AG04450 (cell line): Measurements from ENCODE around the gene UNC5C. TPM values are rescaled to one million over a fixed set of nuclear protein-coding genes. Genes with fewer than 3 reads are reported as not detected.

Experiments used
- CTCF ChIA-PET: fragments of 300-600, 350-600 bp; formaldehyde crosslinking; extraction: SDS; loops from one replicate; lab custom pipeline; 2022; ENCODE audit warnings: antibody characterized with exemption, inconsistent platforms; lab: Charles Lee
- POLR2A ChIA-PET: fragments of 350-600 bp; formaldehyde crosslinking; extraction: SDS; loops from one replicate; lab custom pipeline; 2021; ENCODE audit warnings: antibody characterized with exemption, inconsistent platforms; lab: Yijun Ruan, JAX
- DNase-seq: peaks from one replicate; pipeline ENCODE4 v3.0.0-alpha.2; 2011; ENCODE audit warnings: low read depth, low spot score
- H3K27ac ChIP-seq: one replicate; pipeline ENCODE4 v1.5.1; 2012; ENCODE audit warnings: low read depth, low read length, control low read depth
- H3K27me3 ChIP-seq: one replicate; pipeline ENCODE4 v1.6.0; 2012; ENCODE audit warnings: low read length; ENCODE audit not compliant: control insufficient read depth, insufficient read depth
- H3K4me3 ChIP-seq: 2 replicates; pipeline ENCODE4 v1.5.1; 2011; ENCODE audit warnings: mild to moderate bottlenecking, low read depth, low read length, control low read depth
- H3K9me3 ChIP-seq: 2 replicates; pipeline ENCODE4 v1.5.1; 2012; ENCODE audit warnings: low read length; ENCODE audit not compliant: control insufficient read depth, insufficient read depth
- polyA plus RNA-seq: library from polyadenylated mRNA; depleted of rRNA; stranded (reverse); fragments of >200 nt; gene quantifications from 2 replicates; pipeline ENCODE4 v1.2.3, GENCODE V29; 2011
- TF ChIP-seq, protein P1 (sequence below): IDR thresholded peaks from 2 replicates; pipeline ENCODE4 v1.5.1; 2011; ENCODE audit warnings: low read depth, low read length, control low read depth, inconsistent platforms

Gene UNC5C
- polyA plus RNA-seq, 1 experiment, result 0.07 TPM

DNA sequence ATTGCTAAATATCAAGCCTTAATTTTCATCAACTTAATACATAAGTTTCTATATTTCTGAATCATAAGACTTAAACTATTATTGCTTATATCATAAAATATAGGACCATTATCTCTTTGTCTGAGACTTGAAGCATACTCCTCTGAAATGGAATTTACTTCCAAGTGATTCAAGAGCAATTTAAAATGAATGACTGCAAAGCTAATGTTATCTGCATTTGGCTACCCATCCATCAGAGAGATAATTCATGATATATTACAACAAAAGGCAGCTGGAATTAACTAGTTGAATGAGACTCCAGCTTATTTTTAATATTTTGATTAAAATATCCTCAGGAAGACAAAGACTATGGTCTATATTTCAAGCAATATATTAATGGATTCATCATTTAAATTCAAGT lies 208.6 kb downstream of the UNC5C start:
- Histone ChIP-seq H3K4me3 (no peak overlapping the region), H3K27ac (no peak overlapping the region), H3K27me3 (no peaks in the 10 kb centered on the region), H3K9me3 (no peaks in the 10 kb centered on the region)
- DNase-seq, result no peak
- TF ChIP-seq, protein P1, sequence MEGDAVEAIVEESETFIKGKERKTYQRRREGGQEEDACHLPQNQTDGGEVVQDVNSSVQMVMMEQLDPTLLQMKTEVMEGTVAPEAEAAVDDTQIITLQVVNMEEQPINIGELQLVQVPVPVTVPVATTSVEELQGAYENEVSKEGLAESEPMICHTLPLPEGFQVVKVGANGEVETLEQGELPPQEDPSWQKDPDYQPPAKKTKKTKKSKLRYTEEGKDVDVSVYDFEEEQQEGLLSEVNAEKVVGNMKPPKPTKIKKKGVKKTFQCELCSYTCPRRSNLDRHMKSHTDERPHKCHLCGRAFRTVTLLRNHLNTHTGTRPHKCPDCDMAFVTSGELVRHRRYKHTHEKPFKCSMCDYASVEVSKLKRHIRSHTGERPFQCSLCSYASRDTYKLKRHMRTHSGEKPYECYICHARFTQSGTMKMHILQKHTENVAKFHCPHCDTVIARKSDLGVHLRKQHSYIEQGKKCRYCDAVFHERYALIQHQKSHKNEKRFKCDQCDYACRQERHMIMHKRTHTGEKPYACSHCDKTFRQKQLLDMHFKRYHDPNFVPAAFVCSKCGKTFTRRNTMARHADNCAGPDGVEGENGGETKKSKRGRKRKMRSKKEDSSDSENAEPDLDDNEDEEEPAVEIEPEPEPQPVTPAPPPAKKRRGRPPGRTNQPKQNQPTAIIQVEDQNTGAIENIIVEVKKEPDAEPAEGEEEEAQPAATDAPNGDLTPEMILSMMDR, result no peak
- ChIA-PET POLR2A (no interaction called here), CTCF (no interaction called here)

DNA sequence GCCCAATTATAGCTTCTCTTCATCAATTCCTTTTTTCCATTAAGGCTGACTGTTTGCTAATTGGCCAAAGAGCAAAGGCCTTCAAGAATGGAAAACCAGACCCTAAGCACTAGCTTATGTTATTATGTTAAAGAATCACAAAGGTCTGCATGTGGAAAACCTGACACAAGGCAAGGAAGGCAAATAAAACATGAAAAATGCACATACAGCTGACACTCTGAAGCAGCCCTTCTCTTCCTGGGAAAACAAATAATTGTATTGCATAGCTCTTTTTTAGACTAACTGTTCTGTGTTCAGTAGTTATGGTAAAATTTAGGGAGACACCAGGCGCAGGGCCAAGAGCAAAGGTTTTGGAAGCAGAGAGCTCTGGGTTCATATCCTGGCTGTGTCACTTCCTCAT lies 223.1 kb downstream of the UNC5C start:
- CTCF ChIA-PET, result no interaction called here
- Histone ChIP-seq H3K27me3 (no peaks in the 10 kb centered on the region), H3K27ac (no peak overlapping the region), H3K9me3 (no peaks in the 10 kb centered on the region), H3K4me3 (no peak overlapping the region)
- TF ChIP-seq, protein P1, result no peak
- POLR2A ChIA-PET, result no interaction called here
- DNase-seq, result no peak

DNA sequence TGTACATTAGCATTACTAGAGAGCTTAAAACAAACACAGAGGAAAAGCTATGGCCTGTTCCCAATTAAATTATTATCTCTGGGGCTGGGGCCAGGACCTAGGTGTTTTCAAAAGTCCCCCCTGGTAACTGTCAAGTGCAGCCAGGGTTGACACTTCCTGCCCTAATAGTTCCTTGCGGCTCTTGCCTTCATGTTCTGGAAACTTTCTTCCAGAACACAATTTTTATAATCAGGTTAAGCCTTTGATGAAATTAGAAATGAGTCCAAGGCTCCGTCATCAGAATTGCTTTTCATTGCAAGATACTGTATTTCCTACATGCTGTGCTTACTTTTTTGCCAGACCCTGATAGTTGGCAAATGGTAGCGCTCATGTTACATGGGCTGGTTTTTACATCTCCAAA lies 229.6 kb downstream of the UNC5C start:
- Histone ChIP-seq H3K9me3 (no peaks in the 10 kb centered on the region), H3K4me3 (no peak overlapping the region), H3K27me3 (no peaks in the 10 kb centered on the region), H3K27ac (no peak overlapping the region)
- POLR2A ChIA-PET, result no interaction called here
- no peak for DNase-seq
- TF ChIP-seq, protein P1, result no peak
- CTCF ChIA-PET, result no interaction called here

DNA sequence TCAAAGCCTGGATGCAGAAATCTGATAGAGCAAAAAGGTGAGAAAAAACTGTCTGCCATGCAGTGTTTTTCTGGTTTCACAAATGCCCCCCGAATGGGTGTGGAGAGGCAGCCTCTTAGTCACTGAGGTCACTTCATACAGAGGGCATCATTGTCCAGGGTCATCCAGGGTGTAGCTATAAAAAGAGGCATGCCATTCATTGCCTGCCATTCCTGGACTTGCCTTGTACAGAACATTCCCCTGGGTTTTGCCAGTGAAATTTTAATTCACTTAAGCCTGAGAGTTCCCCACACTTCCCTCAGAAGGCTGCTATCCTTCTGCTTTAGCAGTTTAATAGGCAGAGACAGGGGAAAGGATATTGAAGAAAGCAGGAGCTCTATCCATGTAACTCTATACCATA lies 230.3 kb downstream of the UNC5C start:
- ChIA-PET POLR2A (no interaction called here), CTCF (no interaction called here)
- Histone ChIP-seq H3K9me3 (no peaks in the 10 kb centered on the region), H3K27ac (no peak overlapping the region), H3K27me3 (no peaks in the 10 kb centered on the region), H3K4me3 (no peak overlapping the region)
- TF ChIP-seq, protein P1, result no peak
- no peak for DNase-seq

DNA sequence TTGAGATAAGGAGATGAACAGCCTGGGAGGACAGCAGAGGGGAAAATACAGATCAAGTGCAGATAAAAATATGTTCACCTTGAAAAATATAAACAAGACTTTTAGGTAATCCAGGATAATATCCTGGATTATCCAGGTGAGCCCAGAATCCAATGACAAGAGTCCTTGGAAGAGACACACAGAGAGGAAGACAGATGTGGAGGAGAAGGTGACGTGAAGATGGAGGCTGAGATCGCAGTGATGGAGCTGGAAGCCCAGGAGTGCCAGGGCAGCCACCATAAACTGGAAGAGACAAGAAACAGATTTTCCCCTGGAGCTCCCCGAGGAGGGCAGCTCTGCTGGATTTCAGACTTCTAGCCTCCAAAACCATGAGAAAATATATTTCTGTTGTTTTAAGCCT lies 230.7 kb downstream of the UNC5C start:
- no peak for DNase-seq
- TF ChIP-seq, protein P1, result no peak
- ChIA-PET CTCF (no interaction called here), POLR2A (no interaction called here)
- Histone ChIP-seq H3K27ac (no peak overlapping the region), H3K4me3 (no peak overlapping the region), H3K27me3 (no peaks in the 10 kb centered on the region), H3K9me3 (no peaks in the 10 kb centered on the region)
